ENCODE results near the gene RHBDF2.

DNA sequence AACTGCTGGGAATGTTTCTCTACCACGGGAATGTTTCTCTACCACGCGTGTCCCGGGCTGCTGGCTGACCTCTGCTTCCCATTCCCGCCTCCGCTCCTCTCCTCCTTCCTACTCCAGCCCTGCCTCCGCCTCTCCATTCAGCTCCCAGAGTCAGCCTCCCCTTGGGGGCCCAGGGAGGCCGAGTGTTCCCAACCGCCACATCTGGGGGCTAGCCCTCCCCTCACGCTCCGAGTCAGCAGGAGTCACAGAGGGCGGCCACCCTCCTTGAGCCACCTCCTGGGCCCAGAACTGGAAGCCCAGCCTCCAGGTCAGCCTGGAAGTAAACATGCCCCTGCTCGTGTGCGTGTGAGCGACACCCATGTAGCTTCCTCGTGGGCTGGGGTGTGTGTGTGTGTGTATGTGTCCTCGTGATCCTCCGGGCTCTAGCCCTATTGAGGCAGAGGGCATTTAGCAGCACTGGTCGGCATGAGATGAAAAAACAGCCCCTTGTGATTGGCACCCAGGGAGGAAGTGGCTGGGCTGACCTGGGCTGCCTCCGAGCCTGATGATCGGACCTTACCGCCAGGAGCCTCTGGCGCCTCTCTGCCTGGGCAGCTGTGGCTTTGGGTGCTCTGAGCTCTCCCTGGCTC is 29.0 kb upstream of the RHBDF2 start:
- peak in 1 of 3 donors; percentile 18 for TF ChIP-seq POLR2AphosphoS5 (IDR thresholded peaks at IDR 0.05)
- TF ChIP-seq, protein P1, sequence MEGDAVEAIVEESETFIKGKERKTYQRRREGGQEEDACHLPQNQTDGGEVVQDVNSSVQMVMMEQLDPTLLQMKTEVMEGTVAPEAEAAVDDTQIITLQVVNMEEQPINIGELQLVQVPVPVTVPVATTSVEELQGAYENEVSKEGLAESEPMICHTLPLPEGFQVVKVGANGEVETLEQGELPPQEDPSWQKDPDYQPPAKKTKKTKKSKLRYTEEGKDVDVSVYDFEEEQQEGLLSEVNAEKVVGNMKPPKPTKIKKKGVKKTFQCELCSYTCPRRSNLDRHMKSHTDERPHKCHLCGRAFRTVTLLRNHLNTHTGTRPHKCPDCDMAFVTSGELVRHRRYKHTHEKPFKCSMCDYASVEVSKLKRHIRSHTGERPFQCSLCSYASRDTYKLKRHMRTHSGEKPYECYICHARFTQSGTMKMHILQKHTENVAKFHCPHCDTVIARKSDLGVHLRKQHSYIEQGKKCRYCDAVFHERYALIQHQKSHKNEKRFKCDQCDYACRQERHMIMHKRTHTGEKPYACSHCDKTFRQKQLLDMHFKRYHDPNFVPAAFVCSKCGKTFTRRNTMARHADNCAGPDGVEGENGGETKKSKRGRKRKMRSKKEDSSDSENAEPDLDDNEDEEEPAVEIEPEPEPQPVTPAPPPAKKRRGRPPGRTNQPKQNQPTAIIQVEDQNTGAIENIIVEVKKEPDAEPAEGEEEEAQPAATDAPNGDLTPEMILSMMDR (IDR thresholded peaks at IDR 0.05): no peak
